ENCODE data around the gene ZNF335.

- TF ChIP-seq, protein P1, sequence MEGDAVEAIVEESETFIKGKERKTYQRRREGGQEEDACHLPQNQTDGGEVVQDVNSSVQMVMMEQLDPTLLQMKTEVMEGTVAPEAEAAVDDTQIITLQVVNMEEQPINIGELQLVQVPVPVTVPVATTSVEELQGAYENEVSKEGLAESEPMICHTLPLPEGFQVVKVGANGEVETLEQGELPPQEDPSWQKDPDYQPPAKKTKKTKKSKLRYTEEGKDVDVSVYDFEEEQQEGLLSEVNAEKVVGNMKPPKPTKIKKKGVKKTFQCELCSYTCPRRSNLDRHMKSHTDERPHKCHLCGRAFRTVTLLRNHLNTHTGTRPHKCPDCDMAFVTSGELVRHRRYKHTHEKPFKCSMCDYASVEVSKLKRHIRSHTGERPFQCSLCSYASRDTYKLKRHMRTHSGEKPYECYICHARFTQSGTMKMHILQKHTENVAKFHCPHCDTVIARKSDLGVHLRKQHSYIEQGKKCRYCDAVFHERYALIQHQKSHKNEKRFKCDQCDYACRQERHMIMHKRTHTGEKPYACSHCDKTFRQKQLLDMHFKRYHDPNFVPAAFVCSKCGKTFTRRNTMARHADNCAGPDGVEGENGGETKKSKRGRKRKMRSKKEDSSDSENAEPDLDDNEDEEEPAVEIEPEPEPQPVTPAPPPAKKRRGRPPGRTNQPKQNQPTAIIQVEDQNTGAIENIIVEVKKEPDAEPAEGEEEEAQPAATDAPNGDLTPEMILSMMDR (IDR thresholded peaks at IDR 0.05; ENCODE audit: low read length): no peak
- no peak for TF ChIP-seq EZH2 (IDR thresholded peaks at IDR 0.05; ENCODE audit: borderline replicate concordance, low read length)
Measured at GRCh38 chr20:45934586-45935415, 37.2 kb downstream of the ZNF335 start, which contains the start of gene PCIF1.

Measured in OCI-LY1 (cell line).